ENCODE data around the gene KIF21B.

The KIF21B gene

DNA sequence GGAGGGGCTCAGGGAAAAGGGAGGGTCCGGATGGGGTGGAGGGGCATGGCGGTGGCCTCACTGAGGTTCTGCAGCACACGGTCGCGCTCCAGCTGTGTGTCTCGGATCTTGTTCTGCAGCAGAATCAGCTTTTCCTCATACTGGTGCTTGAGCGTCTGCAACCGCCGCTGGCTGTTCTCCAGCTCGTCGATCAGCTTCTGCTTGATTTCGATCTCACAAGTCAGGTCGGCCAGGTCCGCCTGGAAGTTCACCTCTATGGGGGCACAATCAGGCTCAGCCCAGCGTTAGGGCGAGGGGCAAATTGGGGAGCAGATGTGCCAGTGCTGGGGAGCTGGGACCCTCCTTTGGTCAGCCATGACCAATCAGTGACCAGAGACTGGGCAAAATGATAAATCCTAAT lies 25.2 kb downstream of the KIF21B start:
- no peak for DNase-seq

GRCh38 chr1:200992382-200993048 lies 31.0 kb downstream of the KIF21B start:
- no peak for DNase-seq

DNA sequence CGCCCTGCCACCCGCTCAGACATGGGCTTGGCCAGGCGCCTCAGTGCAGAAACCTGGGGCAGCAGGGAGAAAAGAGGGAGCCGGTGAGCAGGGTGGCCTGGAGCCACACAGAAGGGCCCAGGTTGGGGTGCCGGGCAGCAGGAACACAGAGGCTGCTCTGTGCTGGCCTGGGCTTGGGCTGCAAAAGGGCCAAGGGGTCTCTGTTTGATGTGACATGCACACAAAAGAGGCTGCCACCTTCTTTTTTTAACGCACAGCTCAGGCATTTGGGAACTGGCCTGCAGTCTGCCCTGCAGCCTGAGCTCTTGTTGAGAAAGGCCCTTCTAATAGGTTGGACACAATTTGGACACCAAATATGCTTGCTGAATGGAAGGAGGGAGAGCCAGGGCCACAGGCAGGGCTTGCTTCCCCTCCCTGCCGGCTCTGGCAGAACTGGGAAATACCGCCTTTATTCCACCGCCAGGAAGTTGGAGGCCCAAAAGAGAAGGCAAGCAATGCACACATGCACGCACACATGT lies 32.4 kb downstream of the KIF21B start:
- peak in 29 of 56 donors; percentile 29 to 83 (median 52) for DNase-seq

- no peak for DNase-seq
Measured at GRCh38 chr1:200990114-200990513, 33.4 kb downstream of the KIF21B start.

- no peak for DNase-seq
Measured at GRCh38 chr1:200989337-200989736, 34.2 kb downstream of the KIF21B start.

- DNase-seq: no peak
Measured at GRCh38 chr1:200988693-200989092, 34.8 kb downstream of the KIF21B start.

DNA sequence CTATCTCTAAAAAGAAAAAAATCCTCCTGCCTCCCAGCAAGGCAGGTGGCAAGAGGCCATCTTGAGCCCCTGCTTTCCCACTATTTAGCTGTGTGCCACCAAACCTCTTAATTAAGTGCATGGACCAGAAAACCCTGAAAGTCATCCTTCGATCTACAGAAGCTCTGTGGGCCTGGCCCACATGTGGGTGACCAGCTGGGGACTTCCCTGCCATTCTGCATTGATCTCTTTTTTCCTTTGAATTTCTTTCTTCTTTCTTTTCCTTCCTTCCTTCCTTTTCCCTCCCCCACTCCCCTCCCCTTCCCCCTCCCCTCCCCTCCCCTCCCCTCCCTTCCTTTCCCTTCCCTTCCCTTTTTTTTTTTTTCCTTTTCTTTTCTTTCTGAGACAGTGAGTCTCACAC lies 38.0 kb downstream of the KIF21B start:
- no peak for DNase-seq

- no peak for DNase-seq
Measured at GRCh38 chr1:200983035-200983561, 40.4 kb downstream of the KIF21B start.

- DNase-seq: peak in 1 of 56 donors; percentile 30
Measured at GRCh38 chr1:200982071-200982945, 41.2 kb downstream of the KIF21B start.

- no peak for DNase-seq
Measured at GRCh38 chr1:200981278-200981677, 42.2 kb downstream of the KIF21B start.

DNA sequence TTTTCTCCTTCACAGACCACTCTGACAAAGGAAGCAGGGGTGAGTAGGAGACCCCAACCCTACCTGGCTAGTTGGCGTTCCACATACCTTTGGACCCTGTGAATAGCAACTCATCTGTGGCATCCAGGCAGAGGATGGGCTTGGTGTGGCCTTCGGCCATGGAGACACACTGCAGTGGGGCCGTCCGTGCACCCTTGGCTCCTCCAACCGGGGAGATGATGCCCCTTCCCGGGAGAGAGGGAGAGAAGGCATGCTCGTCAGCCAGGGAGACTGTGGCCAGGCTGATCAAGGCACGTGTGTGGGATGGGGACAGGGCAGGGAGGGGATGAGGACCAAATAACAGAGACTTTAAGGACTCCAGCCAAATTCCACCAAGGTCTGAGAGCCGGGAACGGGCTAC lies 42.6 kb downstream of the KIF21B start:
- DNase-seq: no peak

- no peak for DNase-seq
Measured at GRCh38 chr1:200980452-200980772, 43.1 kb downstream of the KIF21B start.

- DNase-seq: peak in 2 of 56 donors; percentile 23 to 24
Measured at GRCh38 chr1:200979574-200980451, 43.7 kb downstream of the KIF21B start.

DNA sequence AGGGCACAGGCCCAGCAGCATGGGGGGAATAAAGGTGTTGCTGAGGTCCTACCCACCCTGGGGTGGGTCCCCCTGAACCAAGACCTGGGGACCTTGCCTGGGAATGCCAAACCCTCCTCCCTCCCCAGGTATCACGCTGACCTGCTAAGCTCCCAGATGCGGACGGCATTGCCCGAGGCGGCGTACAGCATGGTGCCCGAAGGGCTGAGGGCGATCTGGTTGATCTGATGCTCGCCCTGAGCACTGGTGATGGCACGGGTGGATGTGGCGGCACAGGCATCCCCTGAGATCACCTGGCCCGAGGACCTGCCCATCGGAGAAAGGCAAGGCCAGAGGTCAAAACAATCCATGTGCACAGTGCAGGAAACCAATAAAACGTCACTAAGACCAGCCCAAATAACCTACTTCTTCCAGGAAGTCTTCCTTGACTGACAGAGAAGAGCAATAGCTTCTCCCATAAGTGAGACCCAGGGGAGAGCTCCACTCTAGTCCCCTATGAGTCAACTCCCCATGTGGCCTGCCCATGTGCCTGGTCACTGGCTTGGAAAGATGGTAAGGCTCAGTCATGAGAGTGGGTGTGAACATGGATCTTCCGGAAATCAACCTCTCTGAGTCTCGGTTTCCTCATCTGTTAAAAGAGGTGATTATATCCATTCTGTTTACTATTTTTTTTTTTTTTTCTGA lies 46.3 kb downstream of the KIF21B start:
- no peak for DNase-seq

- DNase-seq: no peak
Measured at GRCh38 chr1:200976634-200977033, 46.9 kb downstream of the KIF21B start.

DNA sequence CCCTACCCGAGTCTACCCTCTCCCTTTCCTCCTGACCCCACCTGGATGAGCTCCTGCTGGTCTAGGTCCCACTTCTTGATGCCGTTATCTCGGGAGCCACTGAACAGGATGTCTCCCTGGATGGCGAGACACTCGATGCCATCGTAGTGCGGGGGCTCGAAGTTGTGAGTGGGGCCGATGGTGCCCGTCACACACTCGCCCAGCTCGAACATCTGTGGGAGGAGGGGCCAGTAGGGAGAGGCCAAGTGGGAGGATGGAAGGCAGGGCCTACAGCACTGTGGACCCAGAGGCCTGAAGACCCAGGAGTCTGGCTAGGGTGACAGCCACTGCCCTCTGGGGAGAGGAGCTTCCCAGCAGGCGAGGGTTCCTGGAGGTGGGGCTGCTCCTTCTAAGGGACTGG lies 48.1 kb downstream of the KIF21B start:
- DNase-seq: no peak

GRCh38 chr1:200974711-200975110 lies 48.8 kb downstream of the KIF21B start:
- DNase-seq: no peak

DNA sequence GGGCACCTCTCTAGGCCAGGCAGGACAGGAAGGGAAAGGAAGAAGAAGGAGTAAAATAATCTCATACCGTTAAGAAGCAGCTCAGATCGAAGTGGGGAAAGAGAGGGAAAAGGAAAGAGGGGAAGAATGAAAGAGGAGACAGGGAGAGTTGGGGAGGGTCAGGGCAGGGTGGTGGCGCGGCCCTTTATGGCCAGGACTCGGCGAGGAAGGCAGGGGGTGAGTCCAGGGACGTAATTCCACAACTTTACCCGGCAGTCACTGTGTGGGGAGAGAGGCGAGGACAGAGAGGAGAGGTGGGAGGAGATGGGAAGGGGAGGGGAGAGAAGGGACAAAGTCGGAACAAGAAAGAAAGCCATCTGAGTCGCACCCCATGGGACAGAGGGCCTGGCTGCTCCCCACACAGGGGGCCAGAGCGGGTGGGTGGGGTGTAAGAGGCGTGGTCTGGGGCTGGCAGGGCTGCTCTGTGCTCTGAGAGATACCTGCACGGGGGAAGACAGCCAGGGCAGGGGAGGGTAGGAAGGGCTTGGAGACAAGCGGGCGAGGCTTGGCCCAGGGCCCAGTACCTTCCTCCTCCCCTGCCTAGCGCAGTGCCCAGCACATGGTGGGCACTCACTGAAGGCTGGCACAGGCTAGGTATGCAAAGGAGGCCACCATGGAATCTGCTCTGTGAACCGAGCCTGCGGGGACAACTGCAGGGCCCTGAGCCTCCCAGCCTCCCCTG lies 49.4 kb downstream of the KIF21B start:
- no peak for DNase-seq

DNA sequence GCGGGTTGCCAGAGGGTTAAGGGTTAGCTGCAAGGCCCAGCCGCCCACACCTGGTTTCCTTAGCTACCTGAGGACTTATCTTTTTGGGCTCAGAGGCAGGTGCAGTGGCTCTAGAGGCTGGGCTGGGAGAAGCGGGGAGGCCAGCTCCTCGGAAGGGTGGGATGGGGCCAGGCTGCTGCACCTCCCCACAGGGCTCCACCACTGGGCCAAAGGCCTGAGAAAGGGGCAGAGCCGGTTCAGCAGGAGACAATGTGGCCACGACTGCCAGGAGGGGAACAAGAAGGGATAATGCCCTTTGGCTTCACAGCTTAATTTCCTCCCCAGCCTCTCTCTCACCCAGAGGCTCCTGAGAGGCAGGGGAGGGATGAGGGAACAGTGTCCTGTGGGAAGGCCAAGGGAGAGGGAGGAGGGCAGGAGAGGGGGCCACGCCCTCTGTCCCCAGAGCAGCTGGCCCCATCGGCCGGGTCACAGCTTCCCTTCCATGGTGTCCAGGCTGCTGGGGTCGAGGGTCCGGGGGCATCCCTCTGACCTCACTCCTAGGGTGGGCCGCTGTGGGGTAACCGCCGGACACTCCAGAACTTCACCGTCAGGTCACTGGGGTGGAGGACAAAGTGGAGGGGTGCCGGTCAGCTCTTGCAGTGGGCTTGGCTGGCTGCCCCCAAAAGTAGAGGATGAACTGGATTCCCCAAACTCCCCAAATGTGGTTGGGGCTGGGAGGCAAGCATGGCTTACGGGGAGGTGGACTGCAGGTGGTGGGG lies 50.4 kb downstream of the KIF21B start:
- DNase-seq: no peak
